ENCODE data around the gene RASGRF1. TPM values are rescaled to one million over a fixed set of nuclear protein-coding genes. Genes with fewer than 3 reads are reported as not detected.

RASGRF1 gene
- total RNA-seq, 2 experiments from 2014 or later: not detected

DNA sequence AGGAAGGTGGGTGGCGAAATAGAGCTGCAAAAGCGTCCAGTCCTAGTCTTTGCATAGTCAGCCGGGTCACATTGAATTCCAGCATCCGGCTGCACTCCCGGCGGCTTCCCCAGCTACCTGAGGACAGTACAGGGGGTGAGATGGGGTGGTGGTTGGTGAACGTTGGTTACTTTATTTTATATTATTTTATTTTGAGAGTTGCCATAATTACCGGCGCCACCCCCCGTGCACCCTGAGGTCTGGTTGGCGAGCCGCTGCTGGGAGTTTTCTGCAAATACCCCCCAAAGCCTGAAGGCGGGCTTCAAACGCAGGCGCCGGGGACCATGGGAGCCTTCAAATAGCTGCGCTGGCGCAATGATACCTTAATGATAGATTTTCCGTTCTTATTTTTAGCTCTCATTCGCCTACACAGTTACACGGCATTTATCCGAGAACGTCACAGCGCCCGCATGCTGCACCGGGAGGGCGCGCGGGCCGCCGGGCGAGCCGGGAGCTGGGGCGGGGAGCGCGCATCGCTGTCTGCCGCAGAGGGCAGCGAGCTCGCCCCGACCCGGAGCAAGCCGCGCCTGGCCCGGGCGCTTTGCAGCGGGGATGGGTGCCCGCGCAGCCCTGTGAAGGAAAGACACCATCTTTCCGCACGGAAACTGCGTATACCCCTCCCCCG lies 756 bp upstream of the RASGRF1 start:
- DNase-seq: no peak
- H3K4me1 Mint-ChIP-seq: no peaks in the 10 kb centered on the region
- no peaks in the 10 kb centered on the region for H3K36me3 Mint-ChIP-seq (ENCODE audit: low read depth)
- H3K9me3 Mint-ChIP-seq: no peaks in the 10 kb centered on the region
- no peak overlapping the region for H3K27ac Mint-ChIP-seq
- ChIA-PET CTCF (interaction anchor here (0.9 kb wide), 1 partner anchor 16 kb away, joined by 3 read pairs; no protein-coding TSS in a partner anchor), POLR2A (no interaction called here)
- no peak overlapping the region for H3K4me3 Mint-ChIP-seq
- H3K27me3 Mint-ChIP-seq: peaks cover 60% of the 10 kb centered on the region

DNA sequence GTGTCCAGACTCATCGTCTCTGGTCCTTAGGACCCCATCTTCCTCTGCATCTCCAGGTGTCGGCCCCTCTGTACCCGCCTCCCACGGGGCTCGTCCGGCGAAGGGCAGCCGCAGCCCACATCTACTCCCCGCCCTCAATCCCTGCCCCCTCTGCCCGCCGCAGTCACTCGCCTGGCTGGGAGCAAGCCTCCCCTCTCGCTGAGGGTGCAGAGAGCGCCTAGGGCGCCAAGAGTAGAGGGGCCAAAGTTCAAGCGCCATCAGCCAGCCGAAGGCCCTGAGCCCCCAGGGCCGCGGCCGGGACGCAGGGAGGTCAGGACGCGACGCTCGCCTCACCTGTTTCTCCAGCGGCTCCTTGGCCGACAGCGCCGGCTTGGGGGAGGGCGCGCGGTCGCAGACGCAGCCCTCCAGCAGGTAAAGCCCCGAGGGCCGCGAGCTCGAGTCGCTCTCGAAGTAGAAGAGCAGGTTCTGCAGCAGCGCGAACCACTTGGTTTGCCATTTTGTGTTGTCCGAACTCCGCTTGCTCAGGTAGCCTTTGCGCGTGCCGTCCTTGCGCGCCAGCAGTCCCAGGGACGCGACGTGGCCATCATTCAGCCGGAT lies 592 bp downstream of the RASGRF1 start:
- no peaks in the 10 kb centered on the region for H3K36me3 Mint-ChIP-seq (ENCODE audit: low read depth)
- ChIA-PET POLR2A (no interaction called here), CTCF (no interaction called here)
- no peak overlapping the region for H3K4me3 Mint-ChIP-seq
- H3K27ac Mint-ChIP-seq: no peak overlapping the region
- no peak for DNase-seq
- peaks cover 60% of the 10 kb centered on the region for H3K27me3 Mint-ChIP-seq
- no peaks in the 10 kb centered on the region for H3K4me1 Mint-ChIP-seq
- H3K9me3 Mint-ChIP-seq: no peaks in the 10 kb centered on the region

DNA sequence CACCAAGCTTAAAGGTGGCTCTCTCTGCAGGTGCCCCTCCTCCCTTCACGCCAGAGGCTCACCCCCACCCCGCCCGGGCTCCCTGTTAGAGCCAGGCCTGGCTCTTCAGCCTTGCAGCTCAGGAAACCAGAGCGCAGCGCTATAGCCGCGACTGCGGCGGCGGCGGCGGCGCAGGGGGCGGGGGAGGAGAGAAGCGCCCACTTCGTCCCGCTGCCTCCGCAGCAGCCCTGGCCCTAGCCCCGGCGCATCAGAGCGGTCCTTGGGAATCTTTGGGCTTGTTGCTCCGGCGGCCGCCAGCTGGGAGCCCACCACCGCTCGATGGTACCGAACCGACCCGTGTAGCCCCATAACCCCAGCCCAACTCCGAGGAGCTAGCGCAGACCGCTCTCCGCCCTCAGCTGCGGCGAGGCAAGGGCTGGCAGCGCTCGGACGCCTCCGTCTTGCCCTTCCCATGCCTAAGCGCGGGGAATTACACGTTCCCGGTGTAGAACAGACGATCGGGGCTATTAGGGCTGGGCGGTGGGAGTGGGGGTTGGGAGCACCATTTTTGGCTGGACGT lies 1.2 kb downstream of the RASGRF1 start:
- H3K27ac Mint-ChIP-seq: no peak overlapping the region
- H3K9me3 Mint-ChIP-seq: no peaks in the 10 kb centered on the region
- no peak for DNase-seq
- ChIA-PET CTCF (no interaction called here), POLR2A (no interaction called here)
- H3K27me3 Mint-ChIP-seq: peaks cover 62% of the 10 kb centered on the region
- no peak overlapping the region for H3K4me3 Mint-ChIP-seq
- H3K4me1 Mint-ChIP-seq: no peaks in the 10 kb centered on the region
- H3K36me3 Mint-ChIP-seq (ENCODE audit: low read depth): no peaks in the 10 kb centered on the region

DNA sequence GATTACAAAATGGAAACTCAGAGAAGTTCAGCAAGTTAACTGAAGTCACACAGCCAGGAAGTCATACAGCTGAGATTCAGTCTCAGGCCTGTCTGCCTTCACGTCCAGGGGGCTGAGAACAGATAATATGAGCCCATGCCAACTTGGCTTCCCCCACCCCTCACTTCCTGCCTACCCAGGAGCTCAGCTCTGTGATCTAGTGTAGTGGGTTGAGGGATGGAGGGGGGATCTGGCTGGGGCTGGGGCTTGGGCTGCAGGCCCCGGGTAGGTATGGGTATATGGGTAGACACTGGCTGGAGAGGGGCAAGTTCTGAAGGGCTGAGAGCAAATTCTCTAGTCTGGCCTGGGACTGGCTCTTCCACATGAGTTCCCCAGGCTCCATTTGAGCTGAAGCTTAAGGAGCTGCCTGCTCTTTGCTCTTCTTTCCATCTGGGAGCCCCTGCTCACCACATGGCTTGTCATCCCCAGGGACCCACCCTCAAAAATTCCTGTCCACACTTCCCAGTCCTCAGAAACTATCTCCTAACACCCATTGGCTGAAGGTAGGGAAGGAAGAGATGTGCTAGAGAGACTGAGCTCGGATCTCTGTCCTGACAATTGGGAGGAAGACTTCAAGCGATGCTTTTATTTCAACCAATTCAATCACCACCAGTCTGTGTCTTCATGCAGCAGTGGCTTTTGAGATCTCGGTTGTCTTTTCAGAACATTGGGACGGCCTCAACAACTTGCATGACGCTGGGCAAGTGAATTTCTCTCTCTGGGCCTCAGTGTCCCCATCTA lies 2.0 kb downstream of the RASGRF1 start:
- POLR2A ChIA-PET: no interaction called here
- Mint-ChIP-seq H3K4me3 (no peak overlapping the region), H3K9me3 (no peaks in the 10 kb centered on the region), H3K27me3 (peaks cover 61% of the 10 kb centered on the region), H3K36me3 (ENCODE audit: low read depth) (no peaks in the 10 kb centered on the region), H3K4me1 (no peaks in the 10 kb centered on the region), H3K27ac (no peak overlapping the region)
- CTCF ChIA-PET: no interaction called here
- DNase-seq: no peak

DNA sequence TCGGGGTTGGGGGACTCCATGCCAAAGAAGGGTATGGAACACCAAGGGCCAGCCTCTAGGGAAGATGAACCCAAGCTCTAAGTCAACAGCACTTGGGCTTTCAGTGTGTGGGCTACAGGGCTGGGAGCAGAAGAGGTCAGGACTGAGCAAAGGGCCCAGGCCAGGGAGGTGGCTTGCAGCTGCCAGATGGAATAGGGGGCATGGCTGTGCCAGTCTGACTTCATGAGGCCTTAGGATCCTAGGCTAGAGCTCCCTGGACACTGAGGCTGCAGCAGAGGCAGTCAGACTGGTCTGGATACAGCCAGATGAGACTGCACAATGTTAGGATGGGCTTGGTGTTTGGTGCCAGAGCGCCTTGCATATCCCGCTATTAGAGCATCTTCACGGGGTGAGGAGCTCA lies 3.8 kb downstream of the RASGRF1 start:
- H3K4me1 Mint-ChIP-seq: no peaks in the 10 kb centered on the region
- H3K36me3 Mint-ChIP-seq (ENCODE audit: low read depth): no peaks in the 10 kb centered on the region
- ChIA-PET POLR2A (no interaction called here), CTCF (no interaction called here)
- DNase-seq: no peak
- peaks cover 48% of the 10 kb centered on the region for H3K27me3 Mint-ChIP-seq
- no peak overlapping the region for H3K4me3 Mint-ChIP-seq
- H3K27ac Mint-ChIP-seq: no peak overlapping the region
- H3K9me3 Mint-ChIP-seq: no peaks in the 10 kb centered on the region

DNA sequence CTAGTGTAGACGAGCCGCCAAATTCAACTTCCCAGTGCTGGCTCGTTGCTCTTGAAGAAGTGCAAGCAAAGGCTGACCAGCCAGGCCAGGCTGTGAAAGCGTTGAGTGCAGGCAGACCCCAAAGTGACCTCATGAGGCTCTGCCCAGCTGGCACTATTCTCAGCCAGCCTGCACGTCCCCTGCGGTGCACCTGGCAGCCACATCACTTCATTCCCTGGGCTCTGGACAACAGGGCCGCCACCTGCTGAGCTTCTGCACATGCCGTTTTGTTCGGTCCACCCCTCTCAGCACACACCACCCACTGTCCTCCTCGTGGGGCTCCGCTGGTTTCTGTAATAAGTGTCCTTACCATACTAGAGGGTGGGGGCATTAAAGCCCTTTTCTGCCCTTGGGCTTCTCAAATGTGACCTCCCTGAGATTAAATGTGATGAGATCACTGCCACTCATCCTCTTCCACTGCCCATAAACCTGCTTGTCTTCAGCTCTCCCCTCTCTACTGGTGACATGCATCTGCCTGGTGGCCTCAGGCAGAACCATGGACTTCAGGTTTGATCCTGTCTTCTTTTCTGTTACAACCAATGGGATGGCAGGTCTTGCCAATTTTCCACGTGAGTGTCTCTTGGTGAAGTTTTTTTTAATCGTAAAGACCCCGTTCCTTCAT lies 6.1 kb downstream of the RASGRF1 start:
- H3K9me3 Mint-ChIP-seq: no peaks in the 10 kb centered on the region
- H3K27ac Mint-ChIP-seq: no peak overlapping the region
- no peaks in the 10 kb centered on the region for H3K36me3 Mint-ChIP-seq (ENCODE audit: low read depth)
- H3K4me3 Mint-ChIP-seq: no peak overlapping the region
- POLR2A ChIA-PET: no interaction called here
- CTCF ChIA-PET: no interaction called here
- no peaks in the 10 kb centered on the region for H3K4me1 Mint-ChIP-seq
- DNase-seq: no peak
- H3K27me3 Mint-ChIP-seq: peaks cover 28% of the 10 kb centered on the region

DNA sequence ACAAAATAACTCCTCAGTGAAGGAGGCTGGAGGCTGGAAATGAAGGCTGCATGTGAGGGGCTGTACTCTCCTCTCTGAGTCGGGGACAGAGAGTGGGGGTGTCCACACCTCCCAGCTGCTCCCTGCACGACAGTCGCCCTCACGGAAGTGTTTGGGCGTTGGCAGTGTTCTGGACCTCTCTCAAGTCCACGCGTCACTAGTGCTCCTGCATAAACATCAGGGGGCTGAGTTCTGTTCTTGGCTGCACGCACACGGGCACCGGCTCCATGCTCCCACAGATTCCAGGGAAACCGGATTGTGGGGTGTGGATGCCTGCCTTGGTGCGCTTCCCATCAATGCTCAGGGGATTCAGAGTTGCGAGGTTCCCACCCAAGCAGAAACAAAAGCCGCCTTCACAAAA lies 7.4 kb downstream of the RASGRF1 start:
- Mint-ChIP-seq H3K27me3 (peaks cover 17% of the 10 kb centered on the region), H3K27ac (no peak overlapping the region), H3K9me3 (no peaks in the 10 kb centered on the region), H3K36me3 (ENCODE audit: low read depth) (no peaks in the 10 kb centered on the region), H3K4me3 (no peak overlapping the region), H3K4me1 (no peaks in the 10 kb centered on the region)
- POLR2A ChIA-PET: no interaction called here
- no peak for DNase-seq
- CTCF ChIA-PET: no interaction called here

DNA sequence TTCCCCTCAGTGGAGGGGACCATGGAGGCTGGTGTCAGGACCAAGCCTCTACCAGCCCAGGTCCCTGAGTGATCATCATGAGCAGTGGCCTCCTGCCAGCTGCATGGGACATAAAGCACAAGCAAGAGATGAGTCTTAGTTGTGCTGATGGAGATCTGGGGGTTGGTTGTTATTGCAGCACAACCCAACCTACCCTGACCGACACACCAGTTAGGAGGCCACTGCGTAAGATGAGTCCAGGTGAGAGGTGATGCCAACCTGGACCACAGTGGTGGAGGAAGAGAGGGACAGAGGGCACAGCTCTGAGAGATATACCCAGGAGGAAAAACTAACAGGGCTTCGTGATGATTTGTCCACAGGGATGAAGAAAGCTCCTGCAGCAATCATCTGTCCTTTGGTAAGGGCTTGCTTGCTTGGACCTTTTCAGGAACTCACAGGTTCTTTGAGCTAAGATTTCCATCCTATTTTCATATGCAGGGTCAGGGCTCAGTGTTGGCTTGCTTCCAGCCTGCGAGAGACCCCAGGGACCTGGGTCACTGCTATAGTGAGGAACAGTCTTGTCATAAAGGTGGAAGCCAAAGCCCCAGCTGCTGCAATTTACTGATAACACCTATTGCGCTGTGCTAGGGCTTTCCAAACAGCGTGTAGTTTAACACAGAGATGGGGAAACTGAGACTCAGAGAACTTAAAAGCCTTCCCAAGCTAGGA lies 8.1 kb downstream of the RASGRF1 start:
- Mint-ChIP-seq H3K36me3 (ENCODE audit: low read depth) (no peaks in the 10 kb centered on the region), H3K27ac (no peak overlapping the region), H3K4me3 (no peak overlapping the region), H3K9me3 (no peaks in the 10 kb centered on the region), H3K4me1 (no peaks in the 10 kb centered on the region), H3K27me3 (peaks cover 12% of the 10 kb centered on the region)
- ChIA-PET POLR2A (no interaction called here), CTCF (interaction anchor here (0.9 to 1.0 kb wide), 2 partner anchors 12 to 17 kb away, joined by 3 read pairs; no protein-coding TSS in a partner anchor)
- DNase-seq: no peak

DNA sequence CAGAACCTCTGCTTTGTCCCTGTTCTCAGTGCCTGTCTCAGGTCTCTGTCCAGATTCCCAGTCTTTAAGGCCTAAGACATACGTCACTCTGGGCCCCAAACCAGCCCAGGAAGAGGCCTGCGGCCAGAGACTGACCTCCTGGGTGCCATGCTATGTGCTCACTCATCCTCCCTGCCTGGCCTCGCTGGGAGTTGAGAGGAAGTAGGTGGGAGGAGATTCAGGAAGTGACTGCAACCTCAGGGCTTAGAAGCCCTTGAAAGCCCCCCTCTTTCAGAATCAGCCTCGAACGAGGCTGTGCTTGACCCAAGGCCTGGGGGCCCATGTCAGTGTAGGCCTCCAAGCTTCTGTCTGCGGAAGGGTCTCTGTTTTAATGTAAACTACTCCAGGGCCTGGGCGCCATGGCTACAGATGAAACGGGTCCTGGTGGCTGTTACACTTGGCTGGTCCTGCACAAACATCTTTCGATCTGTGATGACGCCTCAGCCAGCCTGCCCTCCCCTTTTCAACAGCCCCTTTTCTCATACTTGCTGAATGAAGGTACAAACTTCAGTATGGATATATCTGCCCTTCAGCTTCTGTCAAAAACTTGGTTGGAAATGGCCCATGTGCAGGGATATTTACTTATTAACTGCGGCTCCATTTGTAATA lies 11.7 kb downstream of the RASGRF1 start:
- CTCF ChIA-PET: no interaction called here
- Mint-ChIP-seq H3K27ac (no peak overlapping the region), H3K4me3 (no peak overlapping the region), H3K36me3 (ENCODE audit: low read depth) (no peaks in the 10 kb centered on the region), H3K27me3 (peaks cover 3% of the 10 kb centered on the region), H3K4me1 (no peaks in the 10 kb centered on the region), H3K9me3 (no peaks in the 10 kb centered on the region)
- no peak for DNase-seq
- POLR2A ChIA-PET: no interaction called here

DNA sequence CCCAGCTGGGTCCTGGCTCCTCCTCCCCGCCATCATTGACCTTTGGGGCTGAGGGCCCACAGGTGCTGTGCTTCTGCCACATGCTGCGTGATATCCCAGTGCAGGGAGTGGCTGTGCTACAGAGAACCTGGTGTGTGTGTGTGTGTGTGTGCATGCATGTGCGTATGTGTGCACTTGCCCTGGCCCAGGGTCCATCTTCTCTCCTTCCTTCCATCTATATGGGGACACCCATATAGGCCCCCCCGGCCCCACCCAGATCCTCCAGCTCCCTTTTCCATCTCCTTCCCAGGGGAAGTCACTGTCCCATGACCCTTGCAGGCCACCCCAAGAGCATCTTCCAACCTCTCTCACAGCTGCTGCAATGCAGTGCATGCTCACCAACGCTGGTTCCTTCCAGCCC lies 12.6 kb downstream of the RASGRF1 start:
- CTCF ChIA-PET: no interaction called here
- Mint-ChIP-seq H3K27me3 (no peaks in the 10 kb centered on the region), H3K9me3 (no peaks in the 10 kb centered on the region), H3K27ac (no peak overlapping the region), H3K36me3 (ENCODE audit: low read depth) (no peaks in the 10 kb centered on the region), H3K4me1 (no peaks in the 10 kb centered on the region), H3K4me3 (no peak overlapping the region)
- POLR2A ChIA-PET: no interaction called here
- DNase-seq: no peak

DNA sequence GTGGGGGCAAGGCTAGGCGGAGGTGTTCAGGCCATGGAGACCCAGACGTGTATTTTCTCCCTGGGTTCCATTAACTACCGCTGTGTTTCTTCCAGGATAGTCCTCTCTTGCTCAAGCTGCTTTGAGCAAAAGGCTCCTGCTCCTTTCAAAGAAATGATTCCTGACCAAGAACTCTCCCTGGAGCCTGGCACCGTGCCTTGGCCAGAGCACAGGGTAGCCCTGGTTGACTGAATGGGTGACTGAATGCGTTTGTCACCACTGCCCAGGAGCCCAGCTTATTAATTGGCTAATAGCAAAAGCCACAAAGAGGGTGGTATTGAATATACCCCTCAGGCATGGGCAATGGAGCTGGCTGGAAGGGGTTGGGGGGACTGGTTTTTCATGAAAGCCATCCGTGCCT lies 13.9 kb downstream of the RASGRF1 start:
- Mint-ChIP-seq H3K27me3 (no peaks in the 10 kb centered on the region), H3K4me1 (no peaks in the 10 kb centered on the region), H3K4me3 (no peak overlapping the region), H3K9me3 (no peaks in the 10 kb centered on the region), H3K27ac (no peak overlapping the region), H3K36me3 (ENCODE audit: low read depth) (no peaks in the 10 kb centered on the region)
- no peak for DNase-seq
- POLR2A ChIA-PET: no interaction called here
- CTCF ChIA-PET: no interaction called here

DNA sequence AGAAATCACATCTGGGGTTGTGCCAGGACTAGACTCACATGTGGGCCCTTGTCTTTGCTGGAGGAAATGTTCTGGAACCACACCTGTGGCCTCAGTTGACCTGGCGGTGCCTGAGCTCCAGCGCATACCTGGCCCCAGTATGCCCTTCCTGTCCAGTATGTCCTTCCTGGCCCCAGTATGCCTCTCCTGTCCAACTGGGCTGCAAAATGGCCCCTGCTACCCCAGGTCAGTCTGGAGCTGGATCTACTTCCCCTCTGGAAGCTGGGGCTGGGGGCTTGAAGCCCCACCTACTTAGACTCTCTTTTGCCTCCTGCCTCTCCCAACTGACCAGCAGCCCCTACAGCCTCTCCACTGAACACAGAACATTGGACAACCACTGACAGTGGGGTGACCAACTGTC lies 15.3 kb downstream of the RASGRF1 start:
- Mint-ChIP-seq H3K36me3 (ENCODE audit: low read depth) (no peaks in the 10 kb centered on the region), H3K27me3 (no peaks in the 10 kb centered on the region), H3K27ac (no peak overlapping the region), H3K4me1 (no peaks in the 10 kb centered on the region), H3K9me3 (no peaks in the 10 kb centered on the region), H3K4me3 (no peak overlapping the region)
- ChIA-PET CTCF (no interaction called here), POLR2A (no interaction called here)
- no peak for DNase-seq

All from activated CD4-positive, alpha-beta T cell treated with anti-CD3 and anti-CD28 coated beads, Interleukin-2, amount 10 ng/mL, durations not matched to agents 7 days and 5 days (primary cell).